T-helper 9 cell (primary cell): ENCODE results near the gene SAFB.
"Not testable (repeated sequence)": the region's sequence is repeated elsewhere in the genome, so short reads cannot be mapped to it uniquely, and the experiment has no call there.

Experiments
- DNase-seq: peaks from one replicate; pipeline ENCODE4 v3.0.0-alpha.2; 2020

The SAFB gene

GRCh38 chr19:5687360-5688198 lies 64.7 kb downstream of the SAFB start:
- DNase-seq: no peak

DNA sequence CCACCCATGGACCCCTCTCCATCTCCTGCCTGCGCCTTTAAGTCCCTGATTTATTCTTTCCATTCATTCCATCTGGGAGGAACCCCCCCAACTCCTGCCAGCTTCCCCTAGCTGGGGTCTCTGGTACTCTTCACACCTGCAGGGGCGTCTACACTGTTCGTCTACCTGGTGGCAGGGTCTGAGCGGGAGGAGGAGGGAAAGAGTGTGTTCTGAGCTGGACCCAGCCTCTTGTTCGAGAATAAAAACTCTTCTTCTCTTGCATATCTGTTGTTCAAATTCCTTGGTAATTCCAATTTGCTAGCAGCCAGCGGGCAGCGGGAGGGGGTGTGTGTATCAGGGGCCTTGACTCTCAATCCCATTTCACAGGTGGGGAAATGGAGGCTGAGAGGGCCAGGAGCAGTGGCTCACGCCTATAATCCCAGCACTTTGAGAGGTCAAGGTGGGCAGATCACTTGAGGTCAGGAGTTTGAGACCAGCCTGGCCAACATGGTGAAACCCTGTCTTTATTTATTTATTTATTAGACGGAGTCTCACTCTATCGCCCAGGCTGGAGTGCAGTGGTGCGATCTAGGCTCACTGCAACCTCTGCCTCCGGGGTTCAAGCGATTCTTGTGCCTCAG lies 65.5 kb downstream of the SAFB start:
- not testable (repeated sequence) for DNase-seq

- peak; percentile 100 for DNase-seq
Measured at GRCh38 chr19:5690125-5690954, 67.5 kb downstream of the SAFB start, which contains the start of gene RPL36. Gene RPL36 (plus strand): TSS chr19:5690295. CDS start chr19:5690508, 213 bp downstream.

DNA sequence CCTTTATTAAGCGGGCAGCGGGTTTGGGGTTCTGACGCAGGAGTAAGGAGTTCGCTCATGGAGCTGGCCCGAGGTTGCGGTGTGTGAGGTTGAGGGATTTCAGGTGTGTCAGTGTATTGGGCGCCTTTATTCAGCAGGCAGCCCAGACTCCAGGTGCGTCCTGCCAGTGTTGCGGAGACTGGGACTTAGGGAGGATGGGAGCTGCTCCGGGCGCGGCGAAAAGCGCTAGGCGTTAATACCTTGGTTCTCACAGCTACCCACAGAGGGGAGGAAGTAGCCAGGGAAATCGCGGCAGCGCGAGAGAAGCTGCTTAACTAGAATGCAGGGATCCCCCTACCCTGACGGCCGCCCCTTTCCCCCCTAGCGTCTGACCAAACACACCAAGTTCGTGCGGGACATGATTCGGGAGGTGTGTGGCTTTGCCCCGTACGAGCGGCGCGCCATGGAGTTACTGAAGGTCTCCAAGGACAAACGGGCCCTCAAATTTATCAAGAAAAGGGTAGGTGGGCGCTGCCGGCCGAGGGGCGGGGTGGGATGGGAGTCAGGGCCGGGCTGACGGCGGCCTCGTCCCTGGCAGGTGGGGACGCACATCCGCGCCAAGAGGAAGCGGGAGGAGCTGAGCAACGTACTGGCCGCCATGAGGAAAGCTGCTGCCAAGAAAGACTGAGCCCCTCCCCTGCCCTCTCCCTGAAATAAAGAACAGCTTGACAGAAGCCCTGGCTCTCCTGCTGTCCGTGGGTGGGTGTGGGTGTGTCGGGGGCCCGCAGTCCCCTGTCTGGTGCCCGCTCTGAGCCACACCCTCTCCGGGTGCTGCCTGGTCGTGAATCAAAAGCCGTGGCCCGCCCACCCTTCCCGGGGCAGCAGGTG lies 68.3 kb downstream of the SAFB start:
- peak; percentile 41 for DNase-seq

DNA sequence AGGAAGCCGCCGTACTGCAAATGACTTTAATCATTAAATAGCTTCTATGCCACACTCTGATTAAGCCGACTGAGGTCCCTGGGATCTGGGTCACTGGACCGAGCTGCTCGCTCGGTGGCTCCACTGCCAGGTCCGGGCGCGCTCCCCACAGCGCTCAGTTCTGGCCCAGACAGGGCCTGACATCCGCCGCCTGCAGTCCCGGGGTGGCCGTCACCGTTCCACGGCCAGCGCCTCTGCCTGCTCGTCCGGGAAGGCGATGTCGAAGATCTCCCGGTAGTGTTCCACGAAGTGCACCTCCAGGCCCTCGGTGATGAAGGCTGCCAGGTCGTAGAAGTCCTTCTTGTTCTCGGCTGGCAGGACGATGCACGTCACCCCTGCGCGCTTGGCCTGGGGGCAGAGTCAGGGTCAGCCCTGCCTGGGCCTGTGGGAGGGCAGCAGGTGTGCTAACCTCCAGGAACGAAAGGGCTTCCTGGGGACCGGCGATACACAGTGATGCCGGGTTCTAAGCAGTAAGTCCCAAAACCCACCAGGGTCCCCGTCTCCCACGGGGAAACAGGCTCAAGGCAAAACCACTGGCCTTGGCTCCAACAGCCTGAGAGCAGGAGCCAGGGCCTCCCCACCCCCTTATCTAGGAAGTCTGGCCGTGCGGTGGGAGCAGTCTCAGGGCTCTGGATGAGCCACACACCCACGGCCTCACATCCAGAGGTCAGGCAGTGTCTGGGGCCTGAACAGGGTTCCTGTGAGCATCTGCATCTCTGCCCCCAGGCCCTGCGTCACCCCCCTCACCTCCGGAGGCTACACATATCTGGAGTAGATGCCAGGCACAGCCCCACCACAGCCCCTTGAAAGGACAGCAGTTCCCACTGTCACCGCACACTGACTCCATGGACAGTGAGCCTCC lies 69.2 kb downstream of the SAFB start:
- no peak for DNase-seq

GRCh38 chr19:5692723-5693194 lies 69.9 kb downstream of the SAFB start:
- DNase-seq: no peak

DNA sequence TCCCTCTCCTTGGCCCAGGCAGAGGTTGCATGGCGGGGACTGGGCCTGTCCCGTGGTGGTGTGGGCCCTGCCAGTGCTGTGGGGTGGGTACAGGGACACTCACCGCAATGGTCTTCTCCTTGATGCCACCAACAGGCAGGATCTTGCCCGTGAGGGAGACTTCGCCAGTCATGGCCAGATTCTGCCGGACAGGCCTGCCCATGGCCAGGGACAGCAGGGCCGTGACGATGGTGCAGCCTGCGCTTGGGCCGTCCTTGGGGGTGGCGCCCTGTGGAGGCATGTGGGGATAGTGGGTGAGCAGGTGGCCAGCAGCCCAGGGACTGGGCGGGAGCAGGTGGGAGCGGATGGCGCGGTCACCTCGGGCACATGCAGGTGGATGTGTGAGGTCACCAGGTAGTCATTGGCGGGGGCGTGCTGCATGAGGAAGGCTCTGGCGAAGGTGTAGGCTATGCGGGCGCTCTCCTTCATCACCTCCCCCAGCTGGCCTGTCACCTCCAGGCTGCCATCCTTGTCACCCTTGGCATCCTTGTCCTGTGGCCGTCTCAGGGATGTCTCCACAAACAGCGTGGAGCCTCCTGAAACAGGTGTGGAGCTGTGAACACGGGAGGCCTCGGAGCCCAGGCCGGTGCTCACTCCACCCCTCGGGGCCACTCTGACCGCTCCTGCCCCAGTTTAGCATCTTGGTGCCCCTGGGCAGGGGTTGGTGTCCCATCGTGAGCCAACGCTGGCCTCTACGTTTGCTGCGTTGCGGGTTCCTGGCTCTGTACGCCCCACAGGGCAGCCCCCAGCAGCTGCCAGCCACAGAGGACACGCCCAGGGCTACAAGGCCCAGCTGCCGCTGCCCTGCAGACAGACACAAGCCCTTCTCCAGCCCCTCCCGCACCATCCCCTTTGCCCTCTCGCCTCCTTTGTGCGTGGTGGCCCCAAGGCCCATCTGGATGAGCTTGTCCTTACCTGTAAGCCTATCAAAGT lies 70.6 kb downstream of the SAFB start:
- no peak for DNase-seq

DNA sequence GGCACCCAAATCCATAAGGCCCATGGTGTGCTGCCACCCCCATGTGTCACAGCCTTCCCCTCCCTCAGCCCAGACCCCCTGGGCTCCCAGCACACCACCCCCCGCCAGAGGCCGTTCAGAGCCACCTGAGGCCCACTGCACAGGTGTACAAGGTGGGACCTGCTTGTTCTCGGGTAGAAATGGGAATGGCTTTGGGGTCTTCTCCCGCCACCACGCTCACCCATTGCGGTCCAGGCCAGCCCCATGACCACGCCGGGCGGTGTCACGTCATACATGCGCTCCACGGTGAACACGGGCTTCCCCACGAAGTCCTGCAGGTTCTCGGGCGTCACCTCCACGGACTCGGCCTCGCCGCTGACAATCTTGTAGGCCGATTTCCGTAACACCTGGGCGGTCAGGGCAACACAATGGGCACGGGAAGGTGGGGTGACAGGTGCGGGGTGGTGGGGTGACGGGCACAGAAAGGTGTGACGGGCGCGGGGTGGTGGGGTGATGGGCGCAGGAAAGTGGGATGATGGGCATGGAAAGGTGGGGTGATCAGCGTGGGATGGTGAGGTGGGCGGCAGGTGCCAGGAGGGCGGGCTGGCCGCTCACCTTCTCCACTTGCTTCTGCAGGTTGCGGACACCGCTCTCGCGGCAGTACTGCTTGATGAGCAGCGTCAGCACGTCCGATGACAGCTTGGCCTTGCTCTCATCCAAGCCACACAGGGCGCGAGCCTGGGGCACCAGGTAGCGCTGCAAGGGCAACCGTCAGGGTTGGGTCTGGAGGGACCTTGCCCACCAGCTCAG lies 71.5 kb downstream of the SAFB start:
- no peak for DNase-seq

DNA sequence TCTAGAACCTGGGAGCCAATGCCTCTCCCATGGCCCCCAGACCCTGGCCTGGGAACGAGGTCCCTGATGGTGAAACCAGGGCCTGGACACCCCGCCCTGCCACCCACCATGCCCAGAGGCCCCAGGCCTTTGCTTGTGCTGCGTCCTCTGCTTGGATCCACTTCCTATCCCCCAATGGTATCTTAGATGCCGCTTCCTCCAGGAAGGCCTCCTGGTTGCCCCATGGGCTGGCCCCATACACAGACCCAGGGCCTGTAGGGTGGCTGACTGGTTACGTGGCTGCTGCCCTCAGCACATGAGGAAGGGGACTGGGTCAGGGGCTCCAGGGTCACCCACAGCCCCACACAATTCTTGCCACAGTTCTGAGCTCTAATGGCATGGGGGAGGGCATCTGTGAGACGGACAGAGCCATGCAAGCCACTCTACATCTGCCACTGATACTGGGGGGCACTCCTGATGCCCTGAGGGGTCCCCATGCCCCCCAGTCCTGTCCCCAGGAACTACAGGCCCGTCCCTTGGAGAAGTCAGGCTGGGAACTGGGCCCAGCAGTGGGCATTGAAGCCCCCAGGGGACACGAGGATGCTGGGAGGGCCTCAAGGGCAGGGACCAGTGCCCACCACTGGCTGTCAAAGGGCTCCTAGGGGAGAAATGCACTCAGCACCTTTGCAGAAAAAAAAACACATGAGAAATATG lies 72.2 kb downstream of the SAFB start:
- DNase-seq: no peak

GRCh38 chr19:5695649-5696195 lies 72.8 kb downstream of the SAFB start:
- DNase-seq: no peak

DNA sequence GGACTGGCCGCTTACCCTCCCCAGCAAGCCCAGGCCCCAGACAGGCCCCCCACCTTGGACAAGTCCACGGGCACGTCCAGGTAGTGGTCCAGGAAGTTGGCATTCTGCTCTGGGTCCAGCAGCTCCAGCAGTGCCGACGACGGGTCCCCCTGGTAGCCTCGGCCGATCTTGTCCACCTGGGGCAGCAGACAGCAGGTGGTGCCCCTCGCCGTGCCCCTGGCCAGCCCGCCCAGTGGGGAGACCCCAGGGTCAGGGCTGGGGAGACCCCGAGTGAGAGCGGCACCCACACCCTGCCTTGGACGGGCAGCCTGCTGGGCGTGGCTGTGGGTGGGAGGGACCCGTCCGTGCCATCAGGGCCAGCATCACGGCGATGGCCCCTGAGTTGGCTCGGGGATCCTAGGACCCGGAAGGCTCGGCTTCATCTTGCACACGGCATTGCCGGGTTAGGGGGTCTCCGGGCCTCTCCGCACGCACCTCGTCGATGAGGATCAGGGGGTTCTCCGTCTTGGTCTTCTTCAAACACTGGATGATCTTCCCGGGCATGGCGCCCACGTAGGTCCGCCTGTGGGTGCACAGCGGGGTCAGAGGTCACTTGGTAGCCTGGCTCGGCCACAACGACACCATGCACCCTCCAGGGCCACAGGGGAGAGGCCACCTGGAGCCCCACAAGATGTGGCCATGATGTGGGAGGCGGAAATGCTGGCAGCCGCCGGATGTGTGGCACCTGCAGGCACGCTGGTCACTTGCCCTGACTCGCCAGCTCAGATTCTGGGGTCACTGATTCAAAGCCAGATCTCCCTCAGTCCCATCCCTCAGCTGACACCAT lies 73.5 kb downstream of the SAFB start:
- no peak for DNase-seq

DNA sequence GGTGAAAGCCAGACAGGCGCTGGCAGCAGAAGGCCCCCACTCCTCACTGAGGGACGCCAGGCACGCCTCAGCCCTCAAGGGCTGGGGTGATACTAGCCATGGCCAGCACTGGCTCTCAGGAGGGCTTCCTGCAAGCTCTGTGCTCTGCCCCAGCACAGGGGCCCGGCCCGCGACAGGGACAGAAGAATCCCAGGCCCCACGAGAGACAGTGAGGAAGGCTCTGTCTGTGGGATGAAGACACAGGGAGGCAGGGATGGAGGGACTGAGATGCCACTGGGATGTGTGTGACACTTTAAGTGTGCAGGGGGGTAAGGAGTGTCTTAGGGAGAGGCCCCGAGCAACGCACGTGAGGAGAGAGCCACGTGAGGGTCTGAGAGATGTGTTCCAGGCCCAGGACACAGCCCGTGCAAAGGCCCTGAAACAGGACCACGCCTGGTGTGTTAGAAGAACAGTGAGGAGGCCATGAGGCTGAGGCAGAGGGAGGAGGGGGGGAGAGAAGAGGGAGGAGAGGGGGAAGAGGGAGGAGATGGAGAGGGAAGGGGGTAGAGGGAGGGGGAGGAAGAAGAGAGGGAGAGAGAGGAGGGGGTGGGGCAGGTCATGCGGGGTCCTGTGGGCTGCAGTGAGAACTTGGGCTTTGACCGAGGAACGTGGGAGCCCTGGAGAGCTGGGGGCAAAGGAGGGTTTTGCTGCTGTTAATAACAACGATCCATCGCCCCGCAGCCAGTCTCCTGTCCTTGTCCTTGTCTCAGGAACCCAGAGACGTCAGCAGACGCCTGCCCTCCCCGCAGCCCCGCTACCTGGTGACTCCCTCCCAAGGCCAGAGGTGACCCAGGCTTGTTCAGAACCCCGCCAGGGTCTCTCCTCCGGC lies 74.4 kb downstream of the SAFB start:
- DNase-seq: no peak

GRCh38 chr19:5697890-5698634 lies 75.2 kb downstream of the SAFB start:
- DNase-seq: no peak

DNA sequence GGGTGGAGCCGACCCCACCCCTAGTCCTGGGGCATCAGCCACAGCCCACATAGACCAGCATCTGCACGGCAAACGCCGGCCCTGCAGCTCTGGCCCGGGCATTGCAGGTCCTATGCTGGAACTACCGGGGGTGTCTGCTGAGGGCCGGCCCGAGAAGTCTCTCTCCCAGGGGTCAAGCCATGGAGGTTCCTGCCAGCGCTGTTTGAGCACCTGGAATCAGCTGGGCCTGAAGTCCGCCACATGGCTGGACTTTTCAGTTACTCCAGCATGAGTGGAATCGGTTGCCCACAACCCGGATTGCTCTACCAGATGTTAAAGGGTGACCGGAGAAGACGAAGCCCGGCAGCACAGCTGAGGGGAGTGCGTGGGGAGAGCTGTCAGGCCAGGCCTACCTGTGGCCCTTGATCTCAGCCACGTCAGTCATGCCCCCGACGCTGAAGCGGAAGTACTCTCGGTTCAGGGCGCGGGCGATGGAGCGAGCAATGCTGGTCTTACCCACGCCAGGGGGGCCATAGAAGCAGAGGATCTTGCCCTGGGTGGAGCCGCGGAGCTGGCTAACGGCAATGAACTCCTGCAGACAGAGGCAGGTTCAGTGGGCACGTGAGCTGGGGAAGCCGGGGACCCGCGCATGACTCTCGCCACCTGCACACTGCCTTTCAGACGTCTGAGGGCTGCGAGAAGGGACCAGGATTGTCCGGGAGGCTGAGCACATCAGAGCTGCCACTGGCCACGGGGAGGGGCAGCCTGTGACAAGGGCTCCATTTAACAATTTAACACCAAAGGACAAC lies 75.9 kb downstream of the SAFB start:
- no peak for DNase-seq
